Aortic smooth muscle cell (primary cell): ENCODE measurements around the gene UPK3BL1. TPM values are rescaled to one million over a fixed set of nuclear protein-coding genes. Genes with fewer than 3 reads are reported as not detected.

ENCODE experiments used
- total RNA-seq: library from RNA; depleted of rRNA; stranded (reverse); fragments of >200 nt; gene quantifications from 2 replicates; pipeline ENCODE4 v1.2.3, GENCODE V29; 2014

The UPK3BL1 gene, protein sequence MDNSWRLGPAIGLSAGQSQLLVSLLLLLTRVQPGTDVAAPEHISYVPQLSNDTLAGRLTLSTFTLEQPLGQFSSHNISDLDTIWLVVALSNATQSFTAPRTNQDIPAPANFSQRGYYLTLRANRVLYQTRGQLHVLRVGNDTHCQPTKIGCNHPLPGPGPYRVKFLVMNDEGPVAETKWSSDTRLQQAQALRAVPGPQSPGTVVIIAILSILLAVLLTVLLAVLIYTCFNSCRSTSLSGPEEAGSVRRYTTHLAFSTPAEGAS
- 11.9 and 15.9 TPM in 2 replicates for total RNA-seq

DNA sequence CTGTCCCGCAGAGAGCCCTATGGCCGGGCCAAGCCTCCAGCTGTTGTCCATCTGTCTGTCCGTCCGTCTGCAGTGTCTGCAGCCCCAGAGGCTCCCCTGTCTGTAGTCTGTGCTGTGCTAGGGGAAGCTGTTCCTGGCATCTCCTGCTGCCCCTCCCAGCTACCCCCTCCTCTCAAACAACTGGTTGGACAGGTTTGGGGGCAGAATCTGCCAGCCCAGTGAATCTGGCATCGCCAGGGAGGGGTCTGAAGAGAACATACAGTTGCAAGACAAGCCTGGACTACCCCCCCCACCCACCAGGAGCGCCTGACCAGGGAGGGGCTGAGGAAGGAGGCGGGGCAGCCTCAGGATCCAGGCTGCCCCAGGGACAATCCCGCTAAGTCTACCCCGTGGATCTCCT, at the start of gene UPK3BL1:
Gene UPK3BL1 (minus strand): TSS at position 101 of the 400 bp plus-strand sequence. CDS start 50 bp downstream, at position 51.

DNA sequence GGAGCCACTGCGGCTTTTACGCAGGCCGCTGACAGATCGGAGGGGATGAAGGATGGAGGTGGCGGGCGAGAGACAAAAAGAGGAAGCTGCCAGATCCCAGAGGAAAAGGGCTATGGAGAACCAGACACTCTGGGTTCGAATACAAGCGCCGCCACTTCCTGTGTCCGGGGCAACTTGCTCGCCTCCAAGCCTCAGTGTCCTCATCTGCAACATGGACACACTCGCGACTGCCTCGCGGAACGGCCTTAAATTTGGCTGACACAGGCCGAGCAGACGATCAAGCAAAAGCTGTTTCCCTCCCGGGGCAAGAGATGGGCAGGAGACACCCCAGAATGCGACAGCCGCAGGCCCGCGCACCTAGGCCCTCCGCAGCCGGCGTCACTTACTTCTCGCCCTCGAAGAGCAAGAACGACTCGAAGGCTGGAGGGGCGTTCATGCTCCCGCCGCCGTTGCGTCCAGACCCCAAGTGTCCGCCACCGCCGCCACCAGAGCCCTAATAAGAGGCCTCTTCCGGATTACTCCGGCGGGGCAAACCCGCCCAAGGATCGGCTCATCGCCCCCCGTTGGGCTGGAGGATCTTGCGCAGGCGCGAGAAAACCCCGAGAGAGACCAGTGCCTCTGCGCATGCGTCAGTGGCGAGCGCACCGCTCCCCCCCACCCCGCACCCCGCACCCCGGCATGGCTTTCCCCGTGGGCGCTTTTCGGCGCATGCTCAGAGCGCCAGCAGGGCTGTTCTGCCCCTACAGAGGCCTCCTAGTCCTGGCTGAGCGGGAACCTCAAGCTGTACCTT, 28.8 kb upstream of the UPK3BL1 start, which contains the start of gene POLR2J2:
Gene POLR2J2 (minus strand): TSS at position 498 of the 790 bp plus-strand sequence. CDS start 62 bp downstream, at position 436.

DNA sequence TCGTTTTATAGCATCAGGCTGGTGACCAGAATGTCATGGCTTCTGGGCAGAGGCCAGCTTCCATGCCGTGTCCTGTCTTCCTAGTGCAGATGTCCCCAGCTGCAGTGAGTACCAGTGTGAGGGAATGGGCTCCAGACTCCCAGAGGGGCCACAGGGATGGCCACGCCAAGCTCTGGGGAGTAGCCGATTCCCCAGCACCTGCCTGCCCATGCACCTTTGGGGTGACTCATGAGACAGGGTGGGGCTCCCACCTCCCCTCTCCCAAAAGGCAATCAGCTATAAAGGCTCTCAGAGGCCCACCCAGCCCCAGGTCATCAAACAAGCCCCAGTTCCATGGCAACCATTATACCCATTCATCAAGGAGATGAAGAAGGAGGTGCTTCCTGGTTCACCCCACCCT, 7.3 kb upstream of the UPK3BL1 start, which contains the start of gene SPDYE2B:
Gene SPDYE2B (plus strand): TSS at position 396 of the 400 bp plus-strand sequence. CDS start 2,030 bp downstream, outside the sequence.

DNA sequence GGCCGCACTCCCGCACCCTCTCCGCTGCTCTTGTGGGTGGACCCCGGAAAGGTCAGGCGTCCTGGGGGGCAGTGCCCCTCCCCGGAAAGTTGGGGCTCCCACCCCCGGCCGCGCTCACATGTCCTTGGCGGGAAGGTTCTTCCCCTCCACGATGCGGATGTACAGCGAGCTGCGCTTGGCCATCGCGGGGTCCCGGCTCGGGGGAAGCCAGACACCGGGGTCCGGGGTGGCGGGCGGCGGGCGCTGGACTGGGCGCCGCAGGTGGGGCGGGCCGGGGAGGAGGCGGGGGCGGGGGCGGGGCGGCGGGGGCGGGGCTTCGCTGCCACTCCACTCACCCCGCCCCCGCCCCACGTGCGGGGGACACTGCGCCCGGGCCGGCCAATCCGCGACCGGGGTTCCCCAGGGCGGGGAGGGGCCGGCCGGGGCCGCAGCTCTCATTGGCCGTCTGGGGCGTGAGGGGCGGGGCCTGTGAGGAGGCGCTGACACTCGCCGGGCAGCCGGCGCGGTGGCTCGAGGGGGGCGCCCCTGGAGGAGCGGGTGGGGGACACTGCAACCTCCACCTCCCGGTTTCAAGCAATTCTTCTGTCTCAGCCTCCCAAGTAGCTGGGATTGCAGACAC, 26.0 kb downstream of the UPK3BL1 start, which contains the start of gene RASA4:
Gene RASA4 (minus strand): TSS at position 250 of the 619 bp plus-strand sequence. CDS start 67 bp downstream, at position 183.

Other genes starting within 250 kb of the UPK3BL1 start
- 13.1 and 14.6 TPM in 2 replicates for gene PRKRIP1, start 246.4 kb downstream of the UPK3BL1 start, total RNA-seq
- 45.2 and 49.4 TPM in 2 replicates for gene ORAI2, start 209.2 kb downstream of the UPK3BL1 start, total RNA-seq
- 9.0 and 9.3 TPM in 2 replicates for gene ALKBH4, start 177.9 kb downstream of the UPK3BL1 start, total RNA-seq
- gene LRWD1, start 177.8 kb downstream of the UPK3BL1 start, total RNA-seq: 20.3 and 32.4 TPM in 2 replicates
- gene POLR2J, start 163.9 kb downstream of the UPK3BL1 start, total RNA-seq: 47.3 and 49.3 TPM in 2 replicates
- 13.3 and 19.4 TPM in 2 replicates for gene RASA4B, start 125.0 kb downstream of the UPK3BL1 start, total RNA-seq
- gene UPK3BL2, start 99.1 kb downstream of the UPK3BL1 start, total RNA-seq: 2.8 and 5.2 TPM in 2 replicates
- gene SPDYE2, start 91.6 kb downstream of the UPK3BL1 start, total RNA-seq: not detected in 2 replicates
- gene POLR2J3, start 70.2 kb downstream of the UPK3BL1 start, total RNA-seq: 27.0 and 66.9 TPM in 2 replicates
- gene RASA4, start 26.0 kb downstream of the UPK3BL1 start, total RNA-seq: 71.7 and 118 TPM in 2 replicates
- not detected in 2 replicates for gene SPDYE2B, start 7.5 kb upstream of the UPK3BL1 start, total RNA-seq
- 4.7 and 5.9 TPM in 2 replicates for gene POLR2J2, start 28.9 kb upstream of the UPK3BL1 start, total RNA-seq
- gene FAM185A, start 106.2 kb upstream of the UPK3BL1 start, total RNA-seq: 8.8 and 8.9 TPM in 2 replicates